Calu3 (cell line): Measurements from ENCODE around the gene ACTN2. TPM values are rescaled to one million over a fixed set of nuclear protein-coding genes. Genes with fewer than 3 reads are reported as not detected.

Experiments
- BruUV-seq: library from RNA; stranded (reverse); fragments of 400-500 nt; replicated peaks from 2 replicates; lab custom pipeline; 2021; lab: Mats Ljungman, UMichigan
- CTCF ChIA-PET: fragments of 300-600 bp; sonication (Branson Sonifier 250); formaldehyde crosslinking; loops from one replicate; lab custom pipeline; 2022; ENCODE audit warnings: antibody characterized with exemption; lab: Charles Lee
- DNase-seq: peaks from one replicate; pipeline ENCODE4 v3.0.0; 2022
- H3K27ac Mint-ChIP-seq: one replicate; pipeline ENCODE4 v1.8.0; 2022; ENCODE audit warnings: mixed read lengths; ENCODE audit not compliant: unreplicated experiment
- H3K27me3 Mint-ChIP-seq: one replicate; pipeline ENCODE4 v1.8.0; 2022; ENCODE audit warnings: mixed read lengths; ENCODE audit not compliant: unreplicated experiment
- H3K36me3 Mint-ChIP-seq: one replicate; pipeline ENCODE4 v1.8.0; 2022; ENCODE audit warnings: mild to moderate bottlenecking, moderate library complexity, mixed read lengths; ENCODE audit not compliant: insufficient read depth, unreplicated experiment
- H3K4me1 Mint-ChIP-seq: one replicate; pipeline ENCODE4 v1.8.0; 2022; ENCODE audit warnings: mild to moderate bottlenecking, low read depth, mixed read lengths; ENCODE audit not compliant: unreplicated experiment
- H3K4me3 Mint-ChIP-seq: one replicate; pipeline ENCODE4 v1.8.0; 2022; ENCODE audit warnings: mild to moderate bottlenecking, low read depth, moderate library complexity, mixed read lengths; ENCODE audit not compliant: unreplicated experiment
- H3K9me3 Mint-ChIP-seq: one replicate; pipeline ENCODE4 v1.8.0; 2022; ENCODE audit warnings: low read depth, mixed read lengths; ENCODE audit not compliant: unreplicated experiment
- CTCF ChIP-seq: fragments of 200-600 bp; IDR thresholded peaks from one replicate; pipeline ENCODE4 v1.8.0; 2022; ENCODE audit warnings: antibody characterized with exemption; ENCODE audit not compliant: unreplicated experiment
- intact Hi-C: fragments of 100-400 bp; cut with micrococcal nuclease; formaldehyde crosslinking; loops from one replicate; pipeline ENCODE4 v1.10.0; 2022; ENCODE audit not compliant: unreplicated experiment
- total RNA-seq: library from RNA; stranded (reverse); gene quantifications from 2 replicates; pipeline ENCODE4 v1.2.3, GENCODE V29; 2022

Gene ACTN2
- total RNA-seq, 1 experiment from 2014 or later: not detected

- H3K4me1 Mint-ChIP-seq: no peaks in the 10 kb centered on the region
- no peaks in the 10 kb centered on the region for H3K27me3 Mint-ChIP-seq
- no peak for TF ChIP-seq CTCF
- no peak overlapping the region for H3K27ac Mint-ChIP-seq
- H3K9me3 Mint-ChIP-seq: no peaks in the 10 kb centered on the region
- no peak overlapping the region for H3K4me3 Mint-ChIP-seq
- BruUV-seq: no TSS peak
- CTCF ChIA-PET: no interaction called here
- H3K36me3 Mint-ChIP-seq: no peaks in the 10 kb centered on the region
- DNase-seq: no peak
- intact Hi-C loops: no loop called here
These were observed 76.1 kb downstream of the ACTN2 start for GRCh38 chr1:236762410-236762809.

GRCh38 chr1:236765831-236766230 lies 79.5 kb downstream of the ACTN2 start:
- CTCF ChIA-PET: interaction anchor here (0.7 kb wide), 1 partner anchor 432 kb away, joined by 3 read pairs; no protein-coding TSS in a partner anchor
- no peak for DNase-seq
- H3K9me3 Mint-ChIP-seq: no peaks in the 10 kb centered on the region
- H3K4me1 Mint-ChIP-seq: no peaks in the 10 kb centered on the region
- H3K4me3 Mint-ChIP-seq: no peak overlapping the region
- H3K27ac Mint-ChIP-seq: no peak overlapping the region
- intact Hi-C loops: no loop called here
- no peak for TF ChIP-seq CTCF
- no peaks in the 10 kb centered on the region for H3K27me3 Mint-ChIP-seq
- no peaks in the 10 kb centered on the region for H3K36me3 Mint-ChIP-seq
- no TSS peak for BruUV-seq

- BruUV-seq: no TSS peak
- Mint-ChIP-seq H3K4me1 (no peaks in the 10 kb centered on the region), H3K36me3 (no peaks in the 10 kb centered on the region), H3K4me3 (no peak overlapping the region), H3K9me3 (no peaks in the 10 kb centered on the region), H3K27ac (no peak overlapping the region), H3K27me3 (no peaks in the 10 kb centered on the region)
- no peak for TF ChIP-seq CTCF
- DNase-seq: no peak
- CTCF ChIA-PET: no interaction called here
- intact Hi-C loops: no loop called here
These were observed 80.2 kb downstream of the ACTN2 start for GRCh38 chr1:236766506-236766905.

- CTCF ChIA-PET: interaction anchor here (0.6 kb wide), 1 partner anchor 17 kb away, joined by 3 read pairs; no protein-coding TSS in a partner anchor
- Mint-ChIP-seq H3K4me3 (no peak overlapping the region), H3K9me3 (no peaks in the 10 kb centered on the region), H3K4me1 (no peaks in the 10 kb centered on the region), H3K36me3 (no peaks in the 10 kb centered on the region), H3K27ac (no peak overlapping the region), H3K27me3 (no peaks in the 10 kb centered on the region)
- intact Hi-C loops: no loop called here
- TF ChIP-seq CTCF: no peak
- no TSS peak for BruUV-seq
- no peak for DNase-seq
These were observed 81.0 kb downstream of the ACTN2 start for GRCh38 chr1:236767276-236767675.
